SK-N-SH treated with all-trans-retinoic acid at 6 μM for 48 hours (cell line): ENCODE measurements around the gene SLC1A7.

ENCODE experiments used
- CSDC2 ChIP-seq: fragments of 250-450 bp; sonication (Bioruptor Pico); IDR thresholded peaks from 2 replicates; pipeline ENCODE4 v1.5.0; 2020; ENCODE audit warnings: mild to moderate bottlenecking, moderate library complexity
- GLIS3 ChIP-seq: fragments of 250-450 bp; sonication (Bioruptor Pico); IDR thresholded peaks from 2 replicates; pipeline ENCODE4 v1.5.0; 2020; ENCODE audit warnings: mild to moderate bottlenecking, moderate library complexity
- OSR1 ChIP-seq: fragments of 250-450 bp; sonication (Bioruptor Pico); IDR thresholded peaks from 2 replicates; pipeline ENCODE4 v1.8.0; 2022; ENCODE audit warnings: moderate library complexity, mild to moderate bottlenecking, inconsistent platforms
- ZC3H10 ChIP-seq: fragments of 250-450 bp; sonication (Bioruptor Pico); IDR thresholded peaks from 2 replicates; pipeline ENCODE4 v1.5.1; 2021; ENCODE audit warnings: mild to moderate bottlenecking, moderate library complexity
- ZFP3 ChIP-seq: fragments of 250-450 bp; sonication (Bioruptor Pico); IDR thresholded peaks from 2 replicates; pipeline ENCODE4 v1.5.0; 2020; ENCODE audit warnings: mild to moderate bottlenecking, moderate library complexity
- ZFP30 ChIP-seq: fragments of 450-650 bp; formaldehyde crosslinking; IDR thresholded peaks from 2 replicates; pipeline ENCODE4 v1.5.0; 2022; ENCODE audit warnings: mild to moderate bottlenecking, moderate library complexity
- TF ChIP-seq, protein P1 (sequence below): fragments of 250-450 bp; sonication (Bioruptor Pico); IDR thresholded peaks from 2 replicates; pipeline ENCODE4 v1.8.0; 2020; ENCODE audit warnings: mild to moderate bottlenecking, moderate library complexity, borderline replicate concordance

- TF ChIP-seq GLIS3 (CRISPR knock-in tag) (no peak), ZFP3 (CRISPR knock-in tag) (no peak), ZC3H10 (CRISPR knock-in tag) (no peak), OSR1 (CRISPR knock-in tag) (no peak), ZFP30 (CRISPR knock-in tag) (no peak), CSDC2 (CRISPR knock-in tag) (no peak)
- TF ChIP-seq, protein P1, sequence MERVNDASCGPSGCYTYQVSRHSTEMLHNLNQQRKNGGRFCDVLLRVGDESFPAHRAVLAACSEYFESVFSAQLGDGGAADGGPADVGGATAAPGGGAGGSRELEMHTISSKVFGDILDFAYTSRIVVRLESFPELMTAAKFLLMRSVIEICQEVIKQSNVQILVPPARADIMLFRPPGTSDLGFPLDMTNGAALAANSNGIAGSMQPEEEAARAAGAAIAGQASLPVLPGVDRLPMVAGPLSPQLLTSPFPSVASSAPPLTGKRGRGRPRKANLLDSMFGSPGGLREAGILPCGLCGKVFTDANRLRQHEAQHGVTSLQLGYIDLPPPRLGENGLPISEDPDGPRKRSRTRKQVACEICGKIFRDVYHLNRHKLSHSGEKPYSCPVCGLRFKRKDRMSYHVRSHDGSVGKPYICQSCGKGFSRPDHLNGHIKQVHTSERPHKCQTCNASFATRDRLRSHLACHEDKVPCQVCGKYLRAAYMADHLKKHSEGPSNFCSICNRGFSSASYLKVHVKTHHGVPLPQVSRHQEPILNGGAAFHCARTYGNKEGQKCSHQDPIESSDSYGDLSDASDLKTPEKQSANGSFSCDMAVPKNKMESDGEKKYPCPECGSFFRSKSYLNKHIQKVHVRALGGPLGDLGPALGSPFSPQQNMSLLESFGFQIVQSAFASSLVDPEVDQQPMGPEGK = no peak
Measured at GRCh38 chr1:53123453-53124140, 18.8 kb downstream of the SLC1A7 start.
